Osteoblast (primary cell): ENCODE data around the gene TCF7L1. TPM values are rescaled to one million over a fixed set of nuclear protein-coding genes. Genes with fewer than 3 reads are reported as not detected.

Source experiments
- DNase-seq: peaks from one replicate; pipeline ENCODE4 v3.0.0; 2011; ENCODE audit warnings: low spot score, mixed read lengths; ENCODE audit not compliant: insufficient read length; ENCODE audit errors: missing footprints
- H2AFZ ChIP-seq: 2 replicates; pipeline ENCODE4 v1.6.0; 2011; ENCODE audit warnings: mild to moderate bottlenecking, low read length
- H3K27ac ChIP-seq: 2 replicates; pipeline ENCODE4 v1.5.1; 2011; ENCODE audit warnings: mild to moderate bottlenecking, low read depth, low read length, moderate library complexity
- H3K27me3 ChIP-seq: 2 replicates; pipeline ENCODE4 v1.6.0; 2012; ENCODE audit warnings: mild to moderate bottlenecking, control low read depth, inconsistent platforms, low read length, moderate library complexity; ENCODE audit not compliant: insufficient read depth
- H3K36me3 ChIP-seq: 2 replicates; pipeline ENCODE4 v1.5.1; 2011; ENCODE audit warnings: mild to moderate bottlenecking, low read length, control low read depth, moderate library complexity; ENCODE audit not compliant: insufficient read depth
- H3K4me1 ChIP-seq: 2 replicates; pipeline ENCODE4 v1.5.1; 2011; ENCODE audit warnings: mild to moderate bottlenecking, low read length, control low read depth, moderate library complexity; ENCODE audit not compliant: insufficient read depth
- H3K4me2 ChIP-seq: 2 replicates; pipeline ENCODE4 v1.6.0; 2011; ENCODE audit warnings: mild to moderate bottlenecking, low read length; ENCODE audit not compliant: insufficient read depth
- H3K4me3 ChIP-seq: fragments of 200-600 bp; sonication (generic); 3 replicates; pipeline ENCODE4 v1.5.1; 2012; ENCODE audit warnings: mild to moderate bottlenecking, low read length, inconsistent platforms; ENCODE audit not compliant: insufficient read depth
- H3K79me2 ChIP-seq: 2 replicates; pipeline ENCODE4 v1.6.0; 2012; ENCODE audit warnings: mild to moderate bottlenecking, low read length, control low read depth, inconsistent platforms; ENCODE audit not compliant: insufficient read depth
- H3K9me3 ChIP-seq: 2 replicates; pipeline ENCODE4 v1.5.1; 2011; ENCODE audit warnings: low read depth, low read length, control low read depth
- H4K20me1 ChIP-seq: 2 replicates; pipeline ENCODE4 v1.6.0; 2012; ENCODE audit warnings: mild to moderate bottlenecking, low read length, control low read depth; ENCODE audit not compliant: insufficient read depth
- CTCF ChIP-seq: IDR thresholded peaks from 2 replicates; pipeline ENCODE4 v1.5.1; 2011; ENCODE audit warnings: mild to moderate bottlenecking, low read depth, low read length, moderate library complexity; ENCODE audit errors: extremely low read depth
- total RNA-seq: library from RNA; depleted of rRNA; stranded (reverse); fragments of >200 nt; gene quantifications from 2 replicates; pipeline ENCODE4 v1.2.3, GENCODE V29; 2012

Gene TCF7L1
- total RNA-seq, 1 donor = 2.5 TPM

- H3K4me3 ChIP-seq = no peak overlapping the region
- no peak for DNase-seq
- H4K20me1 ChIP-seq = no peaks in the 10 kb centered on the region
- H3K36me3 ChIP-seq = no peaks in the 10 kb centered on the region
- peaks cover 22% of the 10 kb centered on the region for H3K4me1 ChIP-seq
- no peaks in the 10 kb centered on the region for H3K79me2 ChIP-seq
- H2AFZ ChIP-seq = no peak overlapping the region
- H3K9me3 ChIP-seq = no peaks in the 10 kb centered on the region
- no peak for TF ChIP-seq CTCF
- no peak overlapping the region for H3K4me2 ChIP-seq
- H3K27ac ChIP-seq = no peak overlapping the region
- H3K27me3 ChIP-seq = peaks cover 4% of the 10 kb centered on the region
Measured at GRCh38 chr2:85112906-85113625, 20.1 kb upstream of the TCF7L1 start.

GRCh38 chr2:85114586-85115330 lies 18.4 kb upstream of the TCF7L1 start:
- Histone ChIP-seq H3K36me3 (no peaks in the 10 kb centered on the region), H2AFZ (no peak overlapping the region), H3K4me2 (no peak overlapping the region), H3K4me3 (no peak overlapping the region), H3K27ac (no peak overlapping the region), H3K79me2 (no peaks in the 10 kb centered on the region), H4K20me1 (no peaks in the 10 kb centered on the region), H3K4me1 (peaks cover 22% of the 10 kb centered on the region), H3K9me3 (no peaks in the 10 kb centered on the region), H3K27me3 (peaks cover 5% of the 10 kb centered on the region)
- TF ChIP-seq CTCF = no peak
- DNase-seq = peak; percentile 10

- H3K36me3 ChIP-seq = no peaks in the 10 kb centered on the region
- H3K27me3 ChIP-seq = peaks cover 6% of the 10 kb centered on the region
- H3K27ac ChIP-seq = no peak overlapping the region
- no peaks in the 10 kb centered on the region for H3K79me2 ChIP-seq
- peaks cover 17% of the 10 kb centered on the region for H3K4me1 ChIP-seq
- no peak for DNase-seq
- no peak overlapping the region for H2AFZ ChIP-seq
- H3K4me3 ChIP-seq = no peak overlapping the region
- H4K20me1 ChIP-seq = no peaks in the 10 kb centered on the region
- H3K4me2 ChIP-seq = no peak overlapping the region
- no peak for TF ChIP-seq CTCF
- no peaks in the 10 kb centered on the region for H3K9me3 ChIP-seq
Measured at GRCh38 chr2:85116207-85116606, 17.0 kb upstream of the TCF7L1 start.

- no peaks in the 10 kb centered on the region for H3K36me3 ChIP-seq
- no peak overlapping the region for H3K27ac ChIP-seq
- H3K4me2 ChIP-seq = no peak overlapping the region
- TF ChIP-seq CTCF = no peak
- DNase-seq = no peak
- no peaks in the 10 kb centered on the region for H4K20me1 ChIP-seq
- H3K4me1 ChIP-seq = no peaks in the 10 kb centered on the region
- no peaks in the 10 kb centered on the region for H3K9me3 ChIP-seq
- peaks cover 6% of the 10 kb centered on the region for H3K27me3 ChIP-seq
- H3K4me3 ChIP-seq = no peak overlapping the region
- H2AFZ ChIP-seq = no peak overlapping the region
- H3K79me2 ChIP-seq = no peaks in the 10 kb centered on the region
Measured at GRCh38 chr2:85119900-85120299, 13.3 kb upstream of the TCF7L1 start.
